HepG2 (cell line): Measurements from ENCODE around the gene XPO5. TPM values are rescaled to one million over a fixed set of nuclear protein-coding genes. Genes with fewer than 3 reads are reported as not detected.
A peak's percentile ranks its signal among the peaks of the same experiment; 100 is the strongest.

Source experiments
- ATAD3A ChIP-seq: sonication (generic); formaldehyde crosslinking; IDR thresholded peaks from 2 replicates; pipeline ENCODE4 v1.4.0; 2020; ENCODE audit warnings: missing genetic modification reagents
- CSRNP2 ChIP-seq: sonication (generic); formaldehyde crosslinking; conservative IDR thresholded peaks from 2 replicates; pipeline ENCODE4 v1.8.0; 2022; ENCODE audit warnings: low read depth, missing genetic modification reagents
- IRX3 ChIP-seq: sonication (generic); formaldehyde crosslinking; IDR thresholded peaks from 2 replicates; pipeline ENCODE4 v1.8.1; 2023; ENCODE audit warnings: mild to moderate bottlenecking, low read depth, missing genetic modification reagents, borderline replicate concordance
- SMYD3 ChIP-seq: sonication (generic); formaldehyde crosslinking; IDR thresholded peaks from 2 replicates; pipeline ENCODE4 v1.8.1; 2023; ENCODE audit warnings: mild to moderate bottlenecking, missing genetic modification reagents
- TFE3 ChIP-seq: IDR thresholded peaks from 2 replicates; pipeline ENCODE4 v1.6.1; 2016
- TP53 ChIP-seq: sonication (generic); formaldehyde crosslinking; conservative IDR thresholded peaks from 2 replicates; pipeline ENCODE4 v1.4.0; 2020; ENCODE audit warnings: missing genetic modification reagents
- ZBTB40 ChIP-seq, 2 experiments: fragments of 450-650 bp in 1 of 2; sonication (generic) in 1 of 2; formaldehyde crosslinking in 1 of 2; IDR thresholded peaks; 2 replicates each; pipeline versions ENCODE4 v1.6.1 to v1.8.0; 2016 to 2022; ENCODE audit warnings: antibody characterized with exemption in 1 of 2, mild to moderate bottlenecking in 1 of 2, missing genetic modification reagents in 1 of 2
- ZFAT ChIP-seq: sonication (generic); formaldehyde crosslinking; conservative IDR thresholded peaks from 2 replicates; pipeline ENCODE4 v1.8.1; 2023; ENCODE audit warnings: missing genetic modification reagents, inconsistent platforms
- ZFP91 ChIP-seq: sonication (generic); formaldehyde crosslinking; IDR thresholded peaks from 2 replicates; pipeline ENCODE4 v1.9.0; 2022; ENCODE audit warnings: missing genetic modification reagents, mild to moderate bottlenecking, borderline replicate concordance
- ZNF30 ChIP-seq: sonication (generic); formaldehyde crosslinking; IDR thresholded peaks from 2 replicates; pipeline ENCODE4 v1.5.0; 2020; ENCODE audit warnings: mild to moderate bottlenecking, missing genetic modification reagents
- polyA plus RNA-seq, 8 experiments: library from polyadenylated mRNA; depleted of rRNA in 3 of 8; stranded (reverse) in 7 of 8; unstranded in 1 of 8; fragments of >200 nt; fragmentation: Illumina TruSeq in 4 of 8; extraction: Trizol in 4 of 8; gene quantifications; 2 replicates each; pipeline versions ENCODE4 v1.2.1 to v1.2.3, GENCODE V29; 2011 to 2016; ENCODE audit warnings: low read depth in 4 of 8, missing spikeins in 1 of 8, mixed read lengths in 1 of 8; ENCODE audit not compliant: insufficient read depth in 1 of 8
- total RNA-seq, 5 experiments: library from RNA; depleted of rRNA; stranded (reverse); fragments of >200 nt; fragmentation: Illumina TruSeq; extraction: Trizol; gene quantifications; 2 replicates each; pipeline ENCODE4 v1.2.3, GENCODE V29; 2016; ENCODE audit warnings: low read depth in 1 of 5

Gene XPO5
- total and polyA plus RNA-seq, 2 of the 13 experiments (the other 11 are each of a cell fraction or from before 2014, with no cell fraction given), result 52.2 to 68.0 TPM

- TF ChIP-seq TFE3 (CRISPR knock-in tag), result peak; percentile 68; the same call in 1 of the 2 replicates
- TF ChIP-seq ZFP91 (CRISPR knock-in tag), result no peak
- no peak for TF ChIP-seq ZBTB40 (IDR thresholded peaks at IDR 0.05)
- TF ChIP-seq ZBTB40 (CRISPR knock-in tag; IDR thresholded peaks at IDR 0.05), result 0 out of 2 replicates have a peak, but pooled peaks have one; percentile 72
- peak; percentile 54; the same call in 1 of the 2 replicates for TF ChIP-seq ZNF30 (CRISPR knock-in tag)
- no peak for TF ChIP-seq CSRNP2 (CRISPR knock-in tag)
- no peak for TF ChIP-seq ATAD3A (CRISPR knock-in tag)
- no peak; the same call in 1 of the 2 replicates for TF ChIP-seq TP53 (CRISPR knock-in tag)
- TF ChIP-seq SMYD3 (CRISPR knock-in tag), result no peak
- no peak for TF ChIP-seq IRX3 (CRISPR knock-in tag)
- TF ChIP-seq ZFAT (CRISPR knock-in tag), result no peak
Measured at GRCh38 chr6:43490523-43490939, 85.3 kb downstream of the XPO5 start (continued).
